ENCODE data around the gene ITPR1.
"Not testable (repeated sequence)": the region's sequence is repeated elsewhere in the genome, so short reads cannot be mapped to it uniquely, and the experiment has no call there.

The ITPR1 gene

DNA sequence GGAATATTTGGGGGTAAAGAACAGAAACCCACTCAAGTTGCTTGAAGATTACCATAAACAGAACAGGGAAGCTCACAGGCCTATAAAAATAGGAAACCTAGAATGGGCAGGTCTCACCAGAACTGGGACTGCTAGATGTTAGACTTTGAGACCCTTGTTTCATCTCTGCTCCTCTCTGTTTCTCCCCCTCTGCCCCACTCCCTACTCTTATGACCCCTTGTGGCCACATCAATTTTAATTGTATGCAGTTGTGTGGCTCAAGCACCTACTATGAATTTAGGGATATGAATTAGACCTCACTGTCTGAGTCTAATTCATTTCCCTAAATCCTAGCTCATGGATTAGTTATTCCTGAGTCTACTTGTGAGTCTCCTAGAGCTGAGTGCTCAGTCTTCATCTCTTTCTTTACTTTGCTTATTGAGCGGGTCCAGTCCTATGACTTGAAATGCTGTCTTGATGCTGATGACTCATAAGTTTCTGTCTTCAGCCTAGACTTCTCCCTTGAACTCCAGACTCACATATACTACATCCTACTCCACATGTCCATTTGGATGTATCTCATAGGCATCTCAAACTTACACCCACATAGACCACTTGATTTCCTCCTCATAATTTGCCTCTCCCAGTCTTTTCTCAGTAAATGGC, 78.7 kb downstream of the ITPR1 start:
- DNase-seq (ENCODE audit: low spot score): no peak

DNA sequence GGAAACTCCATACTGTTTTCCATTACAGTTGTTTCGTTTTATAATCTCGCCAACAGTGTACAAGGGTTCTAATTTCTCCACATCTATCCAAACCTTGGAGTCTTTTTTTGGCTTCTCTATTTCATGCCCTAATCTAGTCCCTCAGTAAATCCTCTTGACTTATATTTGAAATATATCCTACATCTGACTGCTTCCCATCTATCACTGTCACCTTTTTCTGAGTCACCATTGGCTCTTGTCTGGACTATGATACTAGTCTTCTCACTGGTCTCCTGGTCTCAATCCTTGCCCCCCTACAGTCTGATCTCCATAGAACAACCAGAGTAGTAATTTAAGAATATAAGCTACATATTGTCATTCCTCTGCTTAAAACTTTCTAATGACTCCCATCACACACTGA, 80.0 kb downstream of the ITPR1 start:
- no peak for DNase-seq (ENCODE audit: low spot score)

DNA sequence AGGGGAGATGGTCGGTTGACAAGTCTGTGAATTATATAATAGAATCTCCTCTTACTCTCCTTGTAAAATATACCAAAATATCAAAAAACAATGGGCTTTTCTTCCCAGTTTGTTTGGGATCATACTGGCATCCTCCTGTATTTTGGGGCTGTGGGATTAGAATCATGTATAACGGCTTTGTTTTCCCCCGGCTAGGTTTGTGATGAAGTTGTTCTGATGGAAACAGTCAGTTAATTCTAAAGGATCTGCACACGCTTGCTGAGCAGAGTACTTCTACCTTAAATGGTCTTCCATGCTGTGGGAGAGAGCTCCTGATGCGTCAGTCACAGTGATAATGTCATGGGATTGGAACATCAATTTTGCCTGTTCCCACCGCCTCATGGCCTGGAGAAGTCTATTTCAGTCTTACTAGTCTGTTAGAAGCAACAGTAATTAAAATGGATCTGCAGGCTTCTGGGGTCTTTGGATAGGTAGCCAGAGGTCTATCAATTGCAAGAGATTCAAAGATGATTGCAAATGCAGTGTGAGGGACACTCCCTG, 81.3 kb downstream of the ITPR1 start:
- no peak for DNase-seq (ENCODE audit: low spot score)

DNA sequence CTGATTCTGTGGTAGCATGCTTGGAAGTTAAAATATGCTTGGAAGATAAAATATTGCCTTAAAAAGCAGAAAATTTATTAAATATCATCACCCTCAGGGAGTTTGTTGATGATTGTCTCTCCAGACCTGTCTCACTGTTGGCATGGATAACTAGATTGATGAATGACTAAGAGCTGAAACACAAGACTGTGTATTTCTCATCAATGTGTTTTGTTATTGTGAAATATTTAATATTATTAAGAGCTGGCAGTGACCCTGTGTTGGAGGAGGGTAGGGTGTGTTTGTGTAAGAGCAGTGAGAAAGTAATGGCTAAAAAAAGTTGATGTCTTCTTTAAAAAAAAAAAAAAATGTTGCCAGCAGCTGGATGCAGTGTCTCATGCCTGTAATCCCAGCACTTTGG, 82.2 kb downstream of the ITPR1 start:
- no peak for DNase-seq (ENCODE audit: low spot score)

DNA sequence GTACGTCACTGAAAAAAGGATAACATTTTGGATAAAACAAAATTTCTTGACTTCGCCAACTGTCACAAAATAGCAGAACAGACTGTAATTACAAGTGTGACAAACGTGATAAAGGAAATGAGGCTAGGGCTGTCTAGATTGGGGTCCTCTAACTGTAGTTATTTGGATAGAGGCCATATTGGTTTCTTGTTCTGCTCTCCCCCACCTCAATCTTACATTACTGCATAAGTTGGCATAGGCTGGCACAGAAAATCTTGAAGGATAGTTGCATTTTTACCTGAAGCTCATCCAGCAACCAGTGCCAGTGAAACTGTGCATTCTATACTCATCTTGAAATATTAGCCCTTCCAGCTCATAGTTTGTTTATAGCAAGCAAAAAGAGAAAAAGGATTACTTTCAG, 84.6 kb downstream of the ITPR1 start:
- no peak for DNase-seq (ENCODE audit: low spot score)

DNA sequence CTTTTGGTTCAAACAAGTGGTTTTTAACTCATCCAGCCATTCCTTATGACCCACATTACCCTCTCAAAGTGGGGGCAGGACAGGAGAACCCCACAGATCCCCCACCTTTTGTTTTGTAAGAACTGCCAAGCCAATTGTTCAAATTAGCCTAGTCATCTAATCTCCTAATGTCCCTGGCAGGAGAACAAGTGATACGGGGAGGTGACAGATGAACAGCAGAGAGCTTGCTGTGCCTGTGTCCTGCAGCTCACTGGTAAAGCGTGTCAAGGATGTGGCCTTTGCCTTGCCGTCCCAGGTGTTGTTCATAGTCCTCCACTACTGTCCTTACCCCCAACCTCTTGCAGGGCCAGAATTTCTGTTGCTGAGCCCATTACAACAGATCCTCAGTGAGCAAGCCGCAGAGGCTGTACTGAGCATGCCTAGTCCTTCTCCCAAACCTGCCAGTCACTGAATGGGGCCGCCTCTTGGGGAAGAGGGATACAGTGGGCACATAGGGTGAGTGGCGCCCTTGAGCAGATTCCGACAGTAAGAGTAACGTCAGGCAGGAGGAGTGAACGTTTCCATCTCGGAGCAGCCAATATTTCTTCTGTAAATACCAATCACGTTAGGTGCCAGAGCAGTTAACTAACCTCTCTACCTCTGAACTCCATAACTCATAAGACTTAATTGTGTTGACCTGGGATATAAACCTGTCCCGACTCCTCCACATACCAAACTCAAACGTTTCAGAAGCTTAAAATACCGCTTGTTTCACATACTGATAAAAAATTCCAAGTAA, 87.4 kb downstream of the ITPR1 start:
- no peak for DNase-seq (ENCODE audit: low spot score)

DNA sequence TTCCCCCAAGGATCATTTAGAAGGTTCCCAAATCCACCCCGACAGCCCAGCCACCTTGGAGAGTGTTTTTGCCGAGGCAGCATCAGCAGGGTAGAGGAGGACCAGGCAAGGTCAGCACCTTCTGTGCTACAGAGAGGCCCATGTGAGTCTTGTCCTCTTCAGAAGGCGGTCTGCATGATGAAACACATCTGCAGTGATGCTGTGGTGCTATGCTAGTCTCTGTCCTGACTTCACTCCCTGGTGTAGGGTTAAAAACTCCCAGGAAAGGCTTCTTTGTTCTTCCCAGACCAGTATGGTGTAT, 87.9 kb downstream of the ITPR1 start:
- no peak for DNase-seq (ENCODE audit: low spot score)

DNA sequence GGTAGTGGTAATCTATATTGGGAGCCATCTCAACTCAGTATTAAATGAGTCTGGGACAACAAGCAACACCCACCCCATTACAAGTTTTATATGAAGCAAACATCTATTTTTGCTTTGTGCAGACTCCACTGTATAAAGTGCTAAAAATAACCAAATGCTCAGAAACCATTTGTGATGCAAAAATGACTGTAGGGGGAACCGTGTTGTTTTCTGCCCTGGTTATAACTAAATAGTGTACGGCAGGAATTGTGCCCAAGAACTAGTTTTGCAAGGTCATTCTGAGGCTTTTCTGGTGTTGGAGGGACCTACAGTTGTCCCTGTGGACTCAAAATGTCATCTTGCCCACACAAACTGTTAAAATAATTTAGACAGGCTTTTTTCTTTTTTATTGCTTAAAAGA, 88.3 kb downstream of the ITPR1 start:
- no peak for DNase-seq (ENCODE audit: low spot score)

DNA sequence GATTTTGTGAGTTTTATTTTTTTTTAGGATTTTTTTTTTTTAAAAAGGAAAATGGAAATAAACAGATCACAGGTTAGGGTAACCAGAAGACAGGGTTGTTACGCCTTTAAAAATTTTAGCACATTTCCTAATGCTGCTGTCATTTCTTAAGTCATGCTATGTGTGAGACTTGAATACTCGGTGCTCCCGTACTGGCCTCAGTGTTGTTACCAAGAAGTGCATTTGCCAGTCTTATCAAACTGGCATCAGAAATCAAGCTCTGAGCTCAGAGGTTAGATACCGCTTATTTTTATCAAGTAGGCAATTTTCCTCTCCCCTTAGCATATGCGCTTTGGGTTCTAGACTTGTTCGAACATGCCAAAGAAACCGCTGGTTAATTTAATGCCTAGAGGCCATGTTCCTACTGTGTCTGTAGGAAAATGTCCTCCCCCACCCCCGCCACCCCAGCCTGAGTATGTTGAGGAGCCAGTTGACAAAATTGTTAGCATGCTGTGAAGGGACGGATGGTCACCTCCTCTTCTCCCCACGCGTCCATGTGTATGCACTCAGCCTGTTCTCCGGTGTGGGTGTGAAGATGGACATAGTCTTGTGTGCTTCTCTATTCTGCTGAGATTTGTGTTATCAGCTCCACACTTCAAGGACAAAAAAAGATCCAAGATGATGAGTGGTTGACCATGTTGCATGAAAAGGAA, 88.9 kb downstream of the ITPR1 start:
- DNase-seq (ENCODE audit: low spot score): no peak

DNA sequence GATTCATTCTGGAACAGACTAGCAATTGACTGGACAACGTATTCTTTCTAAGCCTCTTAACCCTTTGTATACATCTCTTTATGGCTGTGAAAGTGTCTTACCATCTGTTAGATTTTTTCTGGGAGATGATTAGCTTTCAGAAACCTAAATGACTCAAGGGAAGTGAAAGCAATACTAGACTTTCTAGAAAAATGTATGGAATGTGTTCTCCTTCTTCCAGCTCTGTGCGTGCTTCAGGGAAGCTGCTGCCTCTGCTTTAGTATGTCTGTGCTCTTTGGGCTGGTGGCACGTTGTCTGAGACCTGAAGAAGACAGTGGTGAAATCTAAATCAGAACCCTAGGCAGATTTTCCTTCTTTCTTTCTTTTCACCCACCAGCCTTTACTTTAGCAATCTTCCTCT, 89.5 kb downstream of the ITPR1 start:
- no peak for DNase-seq (ENCODE audit: low spot score)

DNA sequence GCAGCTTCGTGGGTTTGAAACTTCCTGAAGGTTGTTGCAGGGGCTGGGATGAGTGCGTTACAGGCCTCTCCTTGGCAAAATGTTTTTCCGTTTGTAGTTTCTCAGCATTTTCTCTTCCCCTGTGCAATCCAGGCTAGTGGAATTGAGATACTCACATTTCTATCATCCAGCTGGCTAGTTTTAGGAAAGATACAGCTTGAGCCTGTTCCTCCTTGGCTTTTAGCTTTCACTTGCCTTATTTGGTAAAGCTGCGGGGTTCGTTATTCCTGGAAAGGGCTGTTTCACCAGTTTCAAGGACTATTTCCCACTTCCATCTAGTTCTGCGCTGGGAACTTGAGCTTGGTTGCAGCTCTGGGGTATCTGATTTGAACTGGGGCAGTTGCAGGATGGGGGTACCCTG, 90.3 kb downstream of the ITPR1 start:
- DNase-seq (ENCODE audit: low spot score): no peak

DNA sequence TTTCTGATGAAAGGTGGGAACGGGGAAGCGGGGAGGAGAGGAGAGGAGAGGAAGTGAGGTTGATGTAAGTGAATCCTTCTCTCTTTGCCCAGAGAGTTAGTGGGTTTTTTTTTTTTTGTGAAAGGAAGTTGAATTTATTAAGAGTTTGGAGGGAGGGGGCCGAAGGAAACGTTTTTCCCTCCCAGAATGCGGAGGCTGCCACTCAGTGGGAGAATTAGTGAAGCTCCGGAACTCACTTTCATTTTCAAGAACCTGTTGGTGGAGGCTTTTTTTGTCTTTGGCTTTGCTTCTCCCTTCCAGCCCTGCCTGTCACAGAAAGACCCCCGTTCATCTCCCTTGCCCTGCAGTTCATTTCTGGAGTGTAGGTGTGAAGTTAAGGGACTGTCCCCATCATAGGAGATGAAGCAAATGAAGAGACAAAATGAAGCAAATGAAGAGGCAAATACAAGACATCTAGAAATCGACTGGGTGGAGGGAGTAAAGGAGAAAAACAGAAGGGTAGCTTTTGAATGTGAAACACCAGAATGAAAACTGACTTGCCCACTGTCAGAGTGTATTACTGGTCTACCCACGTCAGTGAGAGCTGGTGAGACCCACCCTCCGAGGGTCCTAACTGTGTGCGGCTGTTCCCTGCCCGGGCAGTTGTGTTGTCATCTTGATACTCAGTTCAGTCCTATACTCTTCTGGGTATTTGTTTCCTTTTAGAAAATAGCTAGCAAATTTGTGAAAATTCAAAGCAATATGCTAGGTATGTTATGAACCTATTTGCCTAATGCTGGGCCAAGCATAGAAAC, 91.5 kb downstream of the ITPR1 start:
- no peak for DNase-seq (ENCODE audit: low spot score)

DNA sequence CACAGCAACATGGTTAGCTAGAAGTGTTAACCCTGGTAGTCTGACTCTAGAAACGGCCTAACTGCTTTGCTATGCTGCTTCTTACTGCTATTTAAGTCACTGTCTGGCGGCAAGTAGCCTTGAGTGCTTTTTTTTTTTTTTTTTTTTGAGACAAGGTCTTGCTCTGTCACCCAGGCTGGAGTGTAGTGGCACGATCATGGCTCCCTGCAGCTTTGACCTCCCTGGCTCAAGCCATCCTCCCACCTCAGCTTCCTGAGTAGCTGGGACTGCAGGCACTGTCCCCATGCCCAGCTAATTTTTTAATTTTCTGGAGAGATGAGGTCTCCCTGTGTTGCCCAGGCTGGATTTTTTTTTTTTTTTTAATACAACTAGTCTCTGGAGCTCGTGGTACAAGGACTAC, 93.2 kb downstream of the ITPR1 start:
- no peak for DNase-seq (ENCODE audit: low spot score)

DNA sequence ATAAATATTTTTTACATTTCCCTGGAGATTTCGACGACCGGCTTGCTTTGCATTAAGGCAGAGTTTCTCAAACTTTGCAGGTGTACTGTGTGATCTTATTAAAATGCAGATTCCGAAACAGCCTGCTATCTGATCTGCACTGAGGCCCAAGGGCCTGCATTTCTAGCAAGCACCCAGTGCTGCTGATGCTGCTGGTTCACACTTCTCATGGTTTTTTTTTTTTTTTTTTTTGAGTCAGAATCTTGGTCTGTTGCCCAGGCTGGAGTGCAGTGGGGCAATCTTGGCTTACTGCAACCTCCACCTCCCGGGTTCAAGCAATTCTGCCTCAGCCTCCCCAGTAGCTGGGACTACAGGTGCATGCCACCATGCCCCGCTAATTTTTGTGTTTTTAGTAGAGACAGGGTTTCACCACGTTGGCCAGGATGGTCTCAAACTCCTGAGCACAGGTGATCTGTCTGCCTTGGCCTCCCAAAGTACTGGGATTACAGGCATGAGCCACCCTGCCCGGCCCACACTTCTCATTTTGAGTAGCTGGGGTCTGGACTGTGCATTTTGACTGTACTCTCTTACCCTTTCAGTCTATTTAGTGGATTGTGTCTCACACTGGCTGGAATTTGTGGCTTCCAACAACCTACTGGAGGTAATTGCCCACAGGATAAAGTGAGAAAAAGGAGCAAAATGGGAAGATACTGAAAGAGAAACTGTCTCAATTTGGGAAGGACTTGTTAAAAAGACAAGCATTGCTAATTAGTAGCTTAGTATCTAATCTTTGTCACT, 94.1 kb downstream of the ITPR1 start:
- no peak for DNase-seq (ENCODE audit: low spot score)

DNA sequence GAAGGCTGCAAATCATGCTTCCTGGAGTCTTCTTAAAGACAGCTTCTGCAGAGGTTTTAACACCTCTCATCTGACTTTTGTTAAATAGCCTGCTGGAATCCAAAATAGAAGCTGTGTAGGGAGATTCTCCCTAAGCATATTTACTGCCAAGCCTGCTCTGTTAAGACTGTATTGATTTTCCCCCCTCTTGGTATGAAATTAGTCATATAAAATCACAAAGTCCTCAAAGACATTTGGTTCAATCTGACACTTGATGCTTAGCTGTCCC, 94.6 kb downstream of the ITPR1 start:
- DNase-seq (ENCODE audit: low spot score): no peak

DNA sequence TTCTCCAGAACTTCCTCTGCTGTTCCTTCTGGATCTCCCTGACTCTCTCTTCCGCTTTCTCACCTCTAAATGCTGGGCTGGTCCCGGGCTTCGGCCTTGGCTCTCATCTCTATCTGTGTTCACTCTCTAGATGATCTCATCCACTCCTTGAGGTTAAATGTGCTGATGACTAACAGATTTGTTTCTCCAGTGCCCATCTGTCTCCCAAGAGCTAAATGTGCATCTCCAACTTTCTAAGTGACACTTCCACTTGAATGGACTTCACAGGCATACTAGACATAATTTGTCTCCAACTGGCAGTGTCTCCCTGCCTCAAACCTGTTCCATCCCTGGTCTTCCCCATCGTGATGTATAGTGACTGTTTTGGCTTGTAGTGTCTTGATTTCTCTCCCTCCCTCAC, 95.3 kb downstream of the ITPR1 start:
- no peak for DNase-seq (ENCODE audit: low spot score)

DNA sequence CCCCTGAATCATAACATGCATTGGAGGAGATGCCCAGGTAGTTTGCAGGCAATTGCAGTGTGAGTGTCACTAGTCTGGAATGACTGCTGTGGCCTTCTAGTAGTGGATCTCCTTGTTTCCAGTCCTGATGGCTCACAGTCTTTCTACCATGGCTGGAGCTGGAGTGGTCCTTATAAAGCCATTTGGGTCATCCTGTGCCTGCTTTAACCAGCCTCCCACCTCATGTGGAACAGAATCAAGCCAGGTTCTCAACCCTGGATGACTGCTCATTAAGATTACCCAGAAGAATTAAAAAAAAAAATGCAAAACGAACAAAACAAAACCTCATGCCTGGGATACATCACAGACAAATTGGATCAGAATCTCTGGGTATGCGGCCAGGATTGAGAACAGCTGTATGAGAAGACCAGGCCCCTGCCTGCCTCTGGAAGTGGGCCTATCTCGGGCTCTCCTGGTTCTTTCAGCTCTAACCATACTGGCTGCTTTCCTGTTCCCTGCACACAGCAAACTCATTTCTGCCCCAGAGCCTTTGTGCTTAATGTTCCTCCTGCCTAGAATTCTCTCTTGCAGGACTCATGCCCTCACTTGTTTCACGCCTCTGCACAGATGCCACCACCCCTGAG, 96.4 kb downstream of the ITPR1 start:
- DNase-seq (ENCODE audit: low spot score): no peak

DNA sequence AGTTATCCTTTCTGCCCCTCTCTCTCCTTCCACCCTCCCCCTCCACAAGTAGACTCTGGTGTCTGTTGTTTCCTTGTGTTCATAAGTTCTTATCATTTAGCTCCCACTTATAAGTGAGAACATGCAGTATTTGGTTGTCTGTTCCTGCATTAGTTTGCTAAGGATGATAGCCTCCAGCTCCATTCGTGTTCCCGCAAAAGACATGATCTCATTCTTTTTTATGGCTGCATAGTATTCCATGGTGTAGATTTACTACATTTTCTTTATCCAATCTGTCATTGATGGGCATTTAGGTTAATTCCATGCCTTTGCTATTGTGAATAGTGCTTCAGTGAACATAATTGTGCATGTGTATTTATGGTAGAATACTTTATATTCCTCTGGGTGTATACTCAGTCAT, 97.7 kb downstream of the ITPR1 start:
- not testable (repeated sequence) for DNase-seq (ENCODE audit: low spot score)

DNA sequence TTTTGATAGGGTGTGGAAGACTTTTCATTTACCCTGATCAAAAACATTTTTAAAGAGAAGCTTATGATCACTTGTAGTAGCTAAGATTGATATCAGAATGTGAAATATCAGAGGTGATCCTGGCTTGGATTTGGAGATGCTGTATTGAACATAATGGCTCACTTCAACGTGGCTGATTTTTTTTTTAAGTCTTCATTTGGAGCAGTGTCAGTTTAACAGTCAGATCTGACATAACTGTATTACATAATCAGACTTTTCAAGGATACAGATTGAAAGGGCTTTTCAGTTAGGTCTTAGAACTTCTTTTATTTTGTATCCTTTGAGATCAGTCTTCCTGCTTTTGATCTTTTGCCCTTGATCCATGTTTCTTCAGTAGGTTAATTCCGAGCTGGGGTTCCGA, 98.5 kb downstream of the ITPR1 start:
- no peak for DNase-seq (ENCODE audit: low spot score)

DNA sequence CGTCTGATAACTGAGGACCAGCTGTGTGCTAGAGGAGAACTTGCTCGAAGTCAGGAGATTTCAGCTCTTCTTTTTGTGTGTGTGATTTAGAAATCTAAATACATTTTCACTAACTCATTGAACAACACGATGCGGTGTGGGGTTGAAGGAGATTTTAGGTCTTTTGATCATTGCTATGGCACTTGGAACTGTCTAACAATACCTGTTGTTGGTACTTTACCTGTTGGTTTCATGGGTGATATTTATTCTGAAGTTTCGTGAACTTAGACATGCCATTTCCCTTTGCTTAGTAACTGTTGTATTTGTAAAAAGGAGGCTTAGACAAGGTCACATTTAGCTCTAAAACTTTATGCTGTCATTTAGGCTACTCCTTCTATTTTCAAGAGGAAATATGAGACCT, 99.9 kb downstream of the ITPR1 start:
- no peak for DNase-seq (ENCODE audit: low spot score)

DNA sequence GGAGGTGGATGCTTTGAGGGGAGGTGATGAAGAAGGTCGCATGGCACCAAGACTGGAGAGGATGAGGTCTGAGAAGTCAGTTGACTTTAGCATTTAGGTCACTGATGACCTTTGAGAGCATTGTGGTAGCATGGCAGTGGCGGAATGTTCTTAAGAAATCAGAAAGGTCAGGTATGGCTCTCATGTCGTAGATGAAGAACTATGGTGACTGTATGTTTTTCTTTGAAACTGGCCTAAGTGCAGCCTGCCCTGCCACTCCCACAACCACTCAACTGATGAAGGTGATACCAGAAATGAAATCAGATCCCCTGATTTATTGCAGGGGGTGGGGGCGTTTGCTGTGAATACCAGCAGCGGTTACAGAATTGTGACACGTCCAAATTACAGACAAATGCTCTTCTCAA, 102.6 kb downstream of the ITPR1 start:
- DNase-seq (ENCODE audit: low spot score): no peak

DNA sequence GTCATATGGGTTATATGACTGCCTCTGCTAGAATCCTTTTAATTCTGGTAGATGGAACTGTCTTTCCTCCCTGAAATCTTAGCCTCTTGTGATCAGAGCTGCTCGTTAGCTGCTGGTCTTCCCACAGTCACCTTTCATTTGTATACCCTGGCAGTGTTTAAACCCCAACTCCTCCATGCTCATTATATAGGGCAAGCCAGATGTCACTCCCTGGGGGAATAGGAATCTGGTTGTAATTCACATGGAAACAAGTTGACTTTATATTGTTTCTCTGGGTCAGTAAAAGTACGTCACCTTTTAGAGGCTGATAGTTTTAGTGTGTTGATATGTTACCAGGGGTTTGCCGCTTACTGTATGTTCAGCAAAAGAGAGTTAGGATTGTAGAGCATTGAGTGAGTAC, 103.5 kb downstream of the ITPR1 start:
- no peak for DNase-seq (ENCODE audit: low spot score)
